Measurements from ENCODE around the gene MZT2B.
A peak's percentile ranks its signal among the peaks of the same experiment; 100 is the strongest.
"Not testable (repeated sequence)": the region's sequence is repeated elsewhere in the genome, so short reads cannot be mapped to it uniquely, and the experiment has no call there.

The MZT2B gene

DNA sequence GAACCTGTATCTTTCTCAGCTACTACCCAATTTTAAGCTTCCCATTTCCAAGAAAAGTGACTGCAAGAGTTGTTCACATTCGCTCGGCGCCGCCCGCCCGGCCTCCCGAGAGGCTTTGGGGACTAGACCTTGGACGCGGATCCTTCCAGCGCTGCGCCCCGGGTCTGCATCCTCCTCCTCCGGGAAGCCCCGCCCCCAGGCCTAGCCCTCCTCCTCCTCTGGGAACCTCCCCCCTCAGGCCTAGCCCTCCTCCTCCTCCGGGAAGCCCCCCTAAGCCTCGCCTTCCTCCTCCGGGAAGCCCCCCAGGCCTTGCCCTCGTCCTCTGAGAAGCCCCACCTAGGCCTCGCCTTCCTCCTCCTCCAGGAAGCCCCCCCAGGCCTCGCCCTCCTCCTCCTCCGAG, 45.9 kb downstream of the MZT2B start:
- not testable (repeated sequence) for H3K27ac ChIP-seq

DNA sequence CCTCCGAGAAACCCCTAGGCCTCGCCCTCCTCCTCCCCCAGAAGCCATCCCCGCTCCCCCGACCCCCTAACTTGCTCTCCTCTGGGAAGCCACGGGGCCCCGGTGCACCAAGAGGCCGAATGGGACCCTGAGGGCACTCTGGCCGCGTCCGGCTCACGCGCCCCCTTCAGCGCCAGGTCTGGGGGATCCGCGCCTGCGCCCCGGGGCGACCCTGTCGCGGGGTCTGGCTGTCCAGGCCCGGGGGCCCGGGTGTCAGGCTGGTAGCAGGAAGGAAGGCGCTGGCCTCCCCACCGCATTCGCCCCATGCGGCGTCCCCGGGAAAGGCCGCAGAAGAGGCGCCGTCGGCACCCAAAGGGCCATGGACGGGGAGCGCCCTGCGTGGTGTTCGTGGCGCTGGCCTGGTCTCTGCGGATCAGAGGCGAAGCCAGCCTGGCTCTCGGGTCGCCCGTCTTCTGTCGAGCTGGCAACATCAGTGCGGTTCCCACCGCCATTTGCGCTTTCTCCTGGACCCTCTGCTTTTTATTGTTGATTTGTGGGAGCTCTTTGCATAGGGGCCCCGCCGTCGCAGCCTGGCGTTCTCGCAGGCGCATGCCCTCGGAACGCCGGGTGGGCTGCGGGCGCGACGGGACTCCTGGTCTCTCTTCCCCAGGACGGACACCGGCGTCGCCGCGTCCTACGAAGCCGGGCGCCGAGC, 46.6 kb downstream of the MZT2B start:
- H3K27ac ChIP-seq, result not testable (repeated sequence)

DNA sequence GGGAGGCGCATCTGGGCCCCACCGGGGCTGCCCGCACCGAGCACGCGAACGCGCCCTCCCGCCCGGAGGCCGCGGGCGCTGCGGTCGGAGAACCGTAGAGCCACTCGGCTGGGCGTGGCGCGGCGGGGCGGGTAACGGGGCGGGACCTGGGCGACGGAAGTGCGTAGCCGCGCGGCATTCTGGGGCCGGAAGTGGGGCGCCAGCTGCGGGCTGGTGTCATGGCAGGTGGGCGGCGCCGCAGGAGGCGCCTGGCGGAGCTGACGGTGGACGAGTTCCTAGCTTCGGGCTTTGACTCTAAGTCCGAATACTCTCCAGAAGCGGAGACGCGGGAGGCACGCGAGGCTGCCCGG, 47.1 kb downstream of the MZT2B start:
- H3K27ac ChIP-seq, result not testable (repeated sequence)

DNA sequence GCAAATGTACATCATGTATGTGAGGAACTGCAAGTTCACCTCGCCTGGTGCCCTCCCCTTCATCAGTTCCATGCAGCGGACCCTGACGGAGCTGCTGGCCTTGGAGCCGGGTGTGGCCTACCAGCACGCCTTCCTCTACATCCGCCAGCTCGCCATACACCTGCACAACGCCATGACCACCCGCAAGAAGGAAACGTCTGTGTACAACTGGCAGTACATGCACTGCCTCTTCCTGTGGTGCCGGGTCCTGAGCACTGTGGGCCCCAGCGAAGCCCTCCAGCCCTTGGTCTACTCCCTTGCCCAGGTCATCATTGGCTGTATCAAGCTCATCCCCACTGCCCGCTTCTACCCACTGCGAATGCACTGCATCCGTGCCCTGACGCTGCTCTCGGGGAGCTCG, 48.3 kb downstream of the MZT2B start:
- H3K27ac ChIP-seq, result not testable (repeated sequence)

DNA sequence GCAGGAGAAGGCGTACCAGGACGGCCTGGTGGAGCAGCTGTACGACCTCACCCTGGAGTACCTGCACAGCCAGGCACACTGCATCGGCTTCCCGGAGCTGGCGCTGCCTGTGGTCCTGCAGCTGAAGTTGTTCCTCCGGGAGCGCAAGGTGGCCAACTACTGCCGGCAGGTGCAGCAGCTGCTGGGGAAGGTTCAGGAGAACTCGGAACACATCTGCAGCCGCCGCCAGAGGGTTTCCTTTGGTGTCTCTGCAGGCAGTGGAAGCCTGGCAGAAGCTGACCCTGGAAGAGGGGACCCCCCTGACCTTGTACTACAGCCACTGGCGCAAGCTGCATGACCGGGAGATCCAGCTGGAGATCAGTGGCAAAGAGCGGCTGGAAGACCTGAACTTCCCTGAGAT, 48.8 kb downstream of the MZT2B start:
- not testable (repeated sequence) for H3K27ac ChIP-seq

DNA sequence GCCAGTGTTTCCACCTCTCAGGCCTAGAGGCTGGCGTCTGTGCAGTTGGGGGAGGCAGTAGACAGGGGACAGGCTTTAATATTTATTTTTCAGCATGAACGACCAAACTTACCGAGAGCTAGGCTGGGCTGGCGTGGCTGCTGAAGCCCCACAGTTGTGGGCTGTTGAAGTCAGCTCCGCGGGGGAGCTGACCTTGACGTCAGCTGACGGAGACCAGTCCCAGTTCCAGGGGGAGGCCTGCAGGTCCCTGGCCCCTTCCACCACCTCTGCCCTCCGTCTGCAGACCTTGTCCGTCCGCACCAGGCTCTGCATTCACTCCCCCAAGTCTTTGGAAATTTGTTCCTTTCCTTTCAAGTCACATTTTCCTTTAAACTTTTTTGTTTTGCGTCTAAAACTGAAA, 49.6 kb downstream of the MZT2B start:
- TF ChIP-seq, protein P1, sequence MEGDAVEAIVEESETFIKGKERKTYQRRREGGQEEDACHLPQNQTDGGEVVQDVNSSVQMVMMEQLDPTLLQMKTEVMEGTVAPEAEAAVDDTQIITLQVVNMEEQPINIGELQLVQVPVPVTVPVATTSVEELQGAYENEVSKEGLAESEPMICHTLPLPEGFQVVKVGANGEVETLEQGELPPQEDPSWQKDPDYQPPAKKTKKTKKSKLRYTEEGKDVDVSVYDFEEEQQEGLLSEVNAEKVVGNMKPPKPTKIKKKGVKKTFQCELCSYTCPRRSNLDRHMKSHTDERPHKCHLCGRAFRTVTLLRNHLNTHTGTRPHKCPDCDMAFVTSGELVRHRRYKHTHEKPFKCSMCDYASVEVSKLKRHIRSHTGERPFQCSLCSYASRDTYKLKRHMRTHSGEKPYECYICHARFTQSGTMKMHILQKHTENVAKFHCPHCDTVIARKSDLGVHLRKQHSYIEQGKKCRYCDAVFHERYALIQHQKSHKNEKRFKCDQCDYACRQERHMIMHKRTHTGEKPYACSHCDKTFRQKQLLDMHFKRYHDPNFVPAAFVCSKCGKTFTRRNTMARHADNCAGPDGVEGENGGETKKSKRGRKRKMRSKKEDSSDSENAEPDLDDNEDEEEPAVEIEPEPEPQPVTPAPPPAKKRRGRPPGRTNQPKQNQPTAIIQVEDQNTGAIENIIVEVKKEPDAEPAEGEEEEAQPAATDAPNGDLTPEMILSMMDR (conservative IDR thresholded peaks at IDR 0.05), result no peak
- H3K27ac ChIP-seq, result no peak overlapping the region

DNA sequence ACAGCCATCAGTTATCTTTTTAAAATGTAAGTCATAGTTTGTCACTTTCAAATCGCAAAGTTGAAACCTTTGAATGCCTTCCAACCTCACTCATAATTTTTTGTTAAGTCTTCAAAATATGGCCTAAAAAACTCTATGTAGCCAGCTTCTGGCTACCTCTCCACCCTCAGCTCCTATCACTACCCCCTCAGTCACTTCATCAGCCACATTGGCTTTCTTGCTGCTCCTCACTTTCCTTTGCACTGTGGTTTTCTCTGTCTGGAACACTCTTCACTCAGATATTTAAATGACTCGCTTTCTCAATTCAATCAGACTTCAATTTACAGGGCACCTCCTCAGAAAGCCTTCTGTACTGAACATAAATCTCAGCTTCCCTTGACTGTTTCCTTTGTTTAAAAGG, 51.0 kb downstream of the MZT2B start:
- H3K27ac ChIP-seq, result not testable (repeated sequence)

DNA sequence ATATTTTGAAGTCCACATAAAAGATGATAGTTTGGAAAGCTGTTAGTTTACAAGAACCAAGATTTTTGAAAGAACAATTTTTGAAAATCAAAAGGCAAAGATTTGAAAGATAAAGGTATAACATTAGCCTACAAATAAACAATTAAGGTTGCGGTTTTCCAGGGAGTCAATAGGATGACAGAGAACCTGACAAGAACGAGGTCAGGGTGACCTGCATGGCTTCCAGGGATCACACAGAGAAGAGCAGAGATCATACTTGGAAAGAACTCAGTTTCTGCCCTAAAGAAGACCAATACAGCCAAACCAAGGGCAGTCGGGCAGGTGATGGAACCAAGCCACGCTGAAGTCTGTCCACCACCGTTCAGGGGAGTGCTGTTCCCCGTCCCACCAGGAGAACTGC, 57.5 kb downstream of the MZT2B start:
- H3K27ac ChIP-seq, result peak overlapping the region; percentile 84
